Gastroesophageal sphincter (tissue), 4 donors: ENCODE data around the gene ANKRD9. TPM values are rescaled to one million over a fixed set of nuclear protein-coding genes. Genes with fewer than 3 reads are reported as not detected.

Source experiments
- ATAC-seq: fragments of 150-250 bp; one replicate; pipeline ENCODE4 v1.9.1; 2016; ENCODE audit warnings: mild to moderate bottlenecking, moderate library complexity
- H3K27ac ChIP-seq, 4 donors: fragments of 200-600 bp; sonication (generic) in 3 of 4; 1 replicate in 3 of 4; 2 replicates in 1 of 4; pipeline ENCODE4 v1.5.1; 2016 to 2019
- H3K27me3 ChIP-seq: fragments of 200-600 bp; sonication (generic); one replicate; pipeline ENCODE4 v1.5.1; 2019
- H3K36me3 ChIP-seq, 2 donors: fragments of 200-600 bp; sonication (generic); one replicate each; pipeline ENCODE4 v1.5.1; 2019; ENCODE audit warnings: control low read depth in 1 of 2
- H3K4me1 ChIP-seq, 3 donors: fragments of 200-600 bp; sonication (generic); 1 replicate in 2 of 3; 2 replicates in 1 of 3; pipeline ENCODE4 v1.5.1; 2016 to 2019; ENCODE audit warnings: control low read depth in 2 of 3
- H3K4me3 ChIP-seq, 2 donors: fragments of 200-600 bp; sonication (generic); one replicate each; pipeline ENCODE4 v1.5.1; 2019; ENCODE audit warnings: mild to moderate bottlenecking in 1 of 2, moderate library complexity in 1 of 2
- H3K9me3 ChIP-seq, 3 donors: fragments of 200-600 bp; sonication (generic); one replicate each; pipeline ENCODE4 v1.5.1; 2017 to 2019; ENCODE audit warnings: control low read depth in 2 of 3
- EP300 ChIP-seq: sonication (generic); formaldehyde crosslinking; IDR thresholded peaks from one replicate; pipeline ENCODE4 v1.6.1; 2017; ENCODE audit warnings: antibody characterized with exemption, mild to moderate bottlenecking
- POLR2A ChIP-seq, 2 donors: fragments of 450-650 bp; IDR thresholded peaks; one replicate each; pipeline ENCODE4 v1.6.1; 2017; ENCODE audit warnings: antibody characterized with exemption in 2 of 2, mild to moderate bottlenecking in 2 of 2, moderate library complexity in 1 of 2
- POLR2AphosphoS5 ChIP-seq: sonication (generic); formaldehyde crosslinking; IDR thresholded peaks from one replicate; pipeline ENCODE4 v1.6.1; 2017; ENCODE audit warnings: antibody characterized with exemption
- WGBS, 2 donors: methylation state at CpG; one replicate each; pipeline ENCODE4 v1.1.5; 2018; ENCODE audit warnings: low coverage in 1 of 2; 5-methylcytosine and 5-hydroxymethylcytosine counted together
- total RNA-seq, 4 donors: library from RNA; depleted of rRNA; stranded (reverse); fragments of >200 nt; gene quantifications; one replicate each; pipeline ENCODE4 v1.1.0, GENCODE V29; 2016
- TF ChIP-seq, protein P1 (sequence below), 4 experiments: fragments of 200-600 bp in 2 of 4; fragments of 450-650 bp in 2 of 4; sonication (generic) in 1 of 4; IDR thresholded peaks; one replicate each; pipeline ENCODE4 v1.5.1; 2017 to 2019; ENCODE audit warnings: antibody characterized with exemption in 4 of 4, mild to moderate bottlenecking in 2 of 4, moderate library complexity in 2 of 4

The ANKRD9 gene
- total RNA-seq, 4 donors from 2014 or later, result 19.4 to 44.2 (median 31.3) TPM

GRCh38 chr14:102518063-102518648 is 8.6 kb upstream of the ANKRD9 start:
- ATAC-seq, result no peak
- Histone ChIP-seq H3K4me1 (peaks cover 0 to 15% (median 4%) of the 10 kb centered on the region in 3 donors), H3K4me3 (no peak overlapping the region), H3K36me3 (no peaks in the 10 kb centered on the region), H3K9me3 (no peaks in the 10 kb centered on the region), H3K27me3 (no peaks in the 10 kb centered on the region), H3K27ac (peak overlapping the region in 1 of 4 donors; percentile 89)
- 92 to 100% methylated on average over 1 to 3 of the region's 8 CpGs for WGBS, 2 donors
- TF ChIP-seq, protein P1, sequence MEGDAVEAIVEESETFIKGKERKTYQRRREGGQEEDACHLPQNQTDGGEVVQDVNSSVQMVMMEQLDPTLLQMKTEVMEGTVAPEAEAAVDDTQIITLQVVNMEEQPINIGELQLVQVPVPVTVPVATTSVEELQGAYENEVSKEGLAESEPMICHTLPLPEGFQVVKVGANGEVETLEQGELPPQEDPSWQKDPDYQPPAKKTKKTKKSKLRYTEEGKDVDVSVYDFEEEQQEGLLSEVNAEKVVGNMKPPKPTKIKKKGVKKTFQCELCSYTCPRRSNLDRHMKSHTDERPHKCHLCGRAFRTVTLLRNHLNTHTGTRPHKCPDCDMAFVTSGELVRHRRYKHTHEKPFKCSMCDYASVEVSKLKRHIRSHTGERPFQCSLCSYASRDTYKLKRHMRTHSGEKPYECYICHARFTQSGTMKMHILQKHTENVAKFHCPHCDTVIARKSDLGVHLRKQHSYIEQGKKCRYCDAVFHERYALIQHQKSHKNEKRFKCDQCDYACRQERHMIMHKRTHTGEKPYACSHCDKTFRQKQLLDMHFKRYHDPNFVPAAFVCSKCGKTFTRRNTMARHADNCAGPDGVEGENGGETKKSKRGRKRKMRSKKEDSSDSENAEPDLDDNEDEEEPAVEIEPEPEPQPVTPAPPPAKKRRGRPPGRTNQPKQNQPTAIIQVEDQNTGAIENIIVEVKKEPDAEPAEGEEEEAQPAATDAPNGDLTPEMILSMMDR (IDR thresholded peaks at IDR 0.05), result no peak
- no peak for TF ChIP-seq EP300
- no peak for TF ChIP-seq POLR2AphosphoS5
- TF ChIP-seq POLR2A (IDR thresholded peaks at IDR 0.05), result no peak

DNA sequence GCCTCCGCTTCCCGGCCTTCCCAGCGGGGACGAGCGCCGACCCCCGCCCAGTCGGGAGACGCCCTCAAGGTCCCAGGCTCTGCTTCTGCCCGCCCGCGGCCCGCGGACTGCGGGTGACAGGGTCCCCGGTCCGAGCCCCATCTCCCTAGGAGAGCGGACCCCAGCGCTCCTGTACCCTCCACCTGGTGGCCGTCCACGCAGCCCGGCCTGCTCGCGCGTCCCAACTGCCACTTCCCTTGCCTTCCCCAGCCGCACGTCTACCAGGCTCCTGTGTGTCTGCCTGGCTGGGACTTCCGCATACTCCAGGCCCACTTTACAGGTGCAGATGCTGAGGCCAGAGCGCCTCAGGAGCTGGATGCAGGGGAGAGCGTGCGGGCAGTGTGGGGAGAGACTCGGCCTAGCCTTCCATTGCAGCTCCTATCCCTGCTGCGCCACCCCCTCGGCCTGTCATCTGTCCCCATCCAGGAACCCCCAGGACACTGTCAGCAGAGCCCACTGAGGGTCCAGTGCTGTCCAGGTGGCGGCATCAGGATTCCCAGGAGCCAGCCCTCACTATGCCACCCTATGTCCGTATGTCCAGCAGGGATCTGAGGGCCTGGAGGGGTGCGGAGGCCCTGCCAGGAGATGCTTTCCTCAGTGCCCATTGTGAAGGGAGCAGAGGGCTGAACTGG is 8.0 kb upstream of the ANKRD9 start:
- H3K4me1 ChIP-seq, result peaks cover 0 to 13% (median 4%) of the 10 kb centered on the region in 3 donors
- H3K4me3 ChIP-seq, result peak overlapping the region; percentile 73 to 75
- WGBS, 2 donors, result no CpG with 5 or more reads among the region's 37 CpGs
- no peaks in the 10 kb centered on the region for H3K27me3 ChIP-seq
- H3K9me3 ChIP-seq, result no peaks in the 10 kb centered on the region
- ATAC-seq, result peak; percentile 14
- peak overlapping the region; percentile 4 to 89 (median 70) for H3K27ac ChIP-seq
- TF ChIP-seq, protein P1 (IDR thresholded peaks at IDR 0.05), result no peak
- TF ChIP-seq POLR2A (IDR thresholded peaks at IDR 0.05) (no peak), EP300 (no peak), POLR2AphosphoS5 (no peak)
- no peaks in the 10 kb centered on the region for H3K36me3 ChIP-seq

- no peaks in the 10 kb centered on the region for H3K27me3 ChIP-seq
- no peaks in the 10 kb centered on the region for H3K36me3 ChIP-seq
- H3K4me3 ChIP-seq, result peak overlapping the region; percentile 73 to 75
- 0% methylated on average over 2 of the region's 95 CpGs; no CpG with 5 or more reads in 1 of the 2 donors for WGBS, 2 donors
- ATAC-seq, result peak; percentile 75
- no peaks in the 10 kb centered on the region for H3K9me3 ChIP-seq
- TF ChIP-seq, protein P1 (IDR thresholded peaks at IDR 0.05), result peak in 3 of 4 experiments; percentile 94 to 99 (median 99)
- no peak for TF ChIP-seq POLR2A (IDR thresholded peaks at IDR 0.05)
- peaks cover 0 to 13% (median 4%) of the 10 kb centered on the region in 3 donors for H3K4me1 ChIP-seq
- peak overlapping the region; percentile 4 to 89 (median 70) for H3K27ac ChIP-seq
Observed at GRCh38 chr14:102516531-102517391, 7.2 kb upstream of the ANKRD9 start.

DNA sequence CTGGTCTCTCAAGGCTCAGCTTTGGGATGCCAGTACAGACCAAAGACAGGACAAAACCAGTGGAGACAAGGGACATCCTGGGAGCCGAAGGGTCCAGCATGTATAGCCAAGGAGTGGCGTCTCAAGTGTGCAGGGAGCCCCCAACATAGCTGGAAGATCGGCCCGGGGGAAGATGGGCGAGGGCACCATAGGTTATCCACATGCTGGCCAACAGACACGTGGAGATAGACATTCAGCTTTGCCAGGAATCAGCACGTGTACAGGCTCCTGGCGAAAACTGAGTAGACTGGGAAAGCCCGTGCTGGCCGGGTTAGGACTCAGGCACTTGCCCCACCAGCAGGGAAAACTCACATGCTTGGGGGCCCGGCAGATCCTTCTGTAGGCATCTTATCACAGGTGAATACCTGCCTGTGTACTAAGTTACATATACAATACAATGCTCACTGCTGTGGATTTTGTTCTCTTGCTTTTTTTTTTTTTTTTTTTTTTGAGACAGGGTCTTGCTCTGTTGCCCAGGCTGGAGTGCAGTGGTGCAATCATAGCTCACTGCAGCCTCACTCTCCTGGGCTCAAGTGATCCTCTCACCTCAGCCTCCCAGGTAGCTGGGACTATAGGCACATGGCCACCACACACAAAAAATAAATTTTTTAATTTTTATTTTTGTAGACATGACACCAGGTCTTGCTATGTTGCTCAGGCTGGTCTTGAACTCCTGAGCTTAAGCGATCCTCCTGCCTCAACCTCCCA is 5.6 kb upstream of the ANKRD9 start:
- Histone ChIP-seq H3K4me3 (no peak overlapping the region), H3K9me3 (no peaks in the 10 kb centered on the region), H3K36me3 (no peaks in the 10 kb centered on the region), H3K27me3 (no peaks in the 10 kb centered on the region), H3K4me1 (peaks cover 0 to 23% (median 8%) of the 10 kb centered on the region in 3 donors), H3K27ac (no peak overlapping the region)
- no peak for ATAC-seq
- TF ChIP-seq POLR2AphosphoS5 (no peak), EP300 (no peak), POLR2A (IDR thresholded peaks at IDR 0.05) (no peak)
- TF ChIP-seq, protein P1 (IDR thresholded peaks at IDR 0.05), result no peak
- WGBS, 2 donors, result 77 to 80% methylated on average over 3 to 7 of the region's 12 CpGs
